Vagina (tissue), 2 donors: Measurements from ENCODE around the gene MDP1.

Source experiments
- CTCF ChIP-seq, 3 experiments: fragments of 450-650 bp in 2 of 3; fragments of 200-600 bp in 1 of 3; sonication (generic) in 1 of 3; IDR thresholded peaks; one replicate each; pipeline ENCODE4 v1.5.1; 2017 to 2019; ENCODE audit warnings: antibody characterized with exemption in 3 of 3, mild to moderate bottlenecking in 2 of 3, moderate library complexity in 2 of 3
- POLR2AphosphoS5 ChIP-seq, 2 donors: sonication (generic); formaldehyde crosslinking; IDR thresholded peaks; one replicate each; pipeline ENCODE4 v1.9.0; 2017; ENCODE audit warnings: antibody characterized with exemption in 2 of 2, mild to moderate bottlenecking in 2 of 2, low read depth in 1 of 2; ENCODE audit not compliant: insufficient read depth in 1 of 2

GRCh38 chr14:24241829-24242443 is 26.1 kb upstream of the MDP1 start:
- TF ChIP-seq CTCF (IDR thresholded peaks at IDR 0.05) = peak in 2 of 3 experiments; percentile 25 to 78
- no peak for TF ChIP-seq POLR2AphosphoS5 (IDR thresholded peaks at IDR 0.05; ENCODE audit: insufficient read depth in 1 of 2, low read depth in 1 of 2)
